ENCODE results near the gene C5orf47.

Gene C5orf47

GRCh38 chr5:174044466-174045254 lies 55.7 kb downstream of the C5orf47 start:
- DNase-seq (ENCODE audit: low read depth, low spot score): no peak

DNA sequence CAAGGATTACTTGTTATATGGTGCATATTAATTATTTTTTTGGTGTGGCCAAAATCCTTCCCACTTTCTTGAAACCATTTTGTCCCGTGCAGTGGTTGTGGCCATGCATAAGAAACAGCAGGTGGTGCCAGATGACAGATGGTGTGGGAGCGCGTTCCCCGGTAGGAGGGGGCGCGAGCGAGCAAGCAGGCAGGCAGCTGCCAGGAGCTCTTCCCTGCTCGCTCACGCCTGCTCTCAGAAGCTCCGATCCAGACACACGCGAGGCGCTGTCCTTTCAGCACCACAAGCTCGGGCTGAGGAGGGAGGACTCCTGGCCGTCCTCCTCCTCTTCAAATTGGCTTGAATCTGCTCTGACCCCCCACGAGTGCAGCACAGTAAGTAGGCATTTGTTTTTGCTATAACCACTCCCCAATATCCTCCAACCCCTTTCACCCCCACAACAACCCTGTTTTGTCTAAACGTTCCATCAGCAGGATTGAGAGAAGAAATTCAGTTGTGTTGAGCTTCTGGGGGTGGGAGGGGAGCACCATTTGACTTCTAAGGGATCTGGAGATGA lies 56.6 kb downstream of the C5orf47 start, which contains the start of gene NSG2:
Gene NSG2 (plus strand): TSS at position 237 of the 556 bp plus-strand sequence. CDS start 1,050 bp downstream, outside the sequence.
- DNase-seq (ENCODE audit: low read depth, low spot score): no peak

DNA sequence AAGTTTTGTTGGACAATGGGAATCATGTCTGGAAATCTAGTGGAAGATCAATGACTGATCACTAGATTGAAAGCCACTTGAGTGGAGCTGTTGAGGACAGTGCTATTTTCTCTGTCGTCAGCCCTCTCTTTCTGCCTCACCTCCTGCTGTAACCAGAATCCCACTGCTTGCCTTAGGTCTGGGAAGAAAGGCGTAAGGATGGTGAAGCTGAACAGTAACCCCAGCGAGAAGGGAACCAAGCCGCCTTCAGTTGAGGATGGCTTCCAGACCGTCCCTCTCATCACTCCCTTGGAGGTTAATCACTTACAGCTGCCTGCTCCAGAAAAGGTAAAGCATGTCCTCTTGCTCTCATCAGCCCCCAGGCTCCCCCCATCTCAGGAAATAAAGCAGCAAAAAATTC lies 57.6 kb downstream of the C5orf47 start:
- no peak for DNase-seq (ENCODE audit: low read depth, low spot score)

- DNase-seq (ENCODE audit: low read depth, low spot score): no peak
Measured at GRCh38 chr5:174047472-174048099, 58.6 kb downstream of the C5orf47 start.

DNA sequence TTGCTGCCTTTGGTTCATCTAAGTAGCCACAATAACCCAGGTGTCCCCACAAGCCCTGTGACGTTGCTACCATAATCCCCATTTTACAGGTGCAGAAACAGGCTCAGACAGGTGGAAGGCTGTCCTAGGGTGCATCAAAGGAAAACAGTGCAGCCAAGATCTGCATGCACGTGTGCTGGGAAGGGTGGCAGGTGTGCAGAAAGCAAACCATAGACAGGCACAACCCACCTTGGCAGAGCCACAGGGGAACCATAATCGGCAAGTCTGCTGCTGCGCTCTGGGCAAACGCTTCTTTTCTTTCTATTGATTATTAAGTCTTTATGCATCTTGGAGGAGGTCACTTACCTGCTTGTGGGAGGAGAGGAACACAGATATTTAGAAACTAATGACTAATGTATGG lies 63.7 kb downstream of the C5orf47 start:
- DNase-seq (ENCODE audit: low read depth, low spot score): no peak

DNA sequence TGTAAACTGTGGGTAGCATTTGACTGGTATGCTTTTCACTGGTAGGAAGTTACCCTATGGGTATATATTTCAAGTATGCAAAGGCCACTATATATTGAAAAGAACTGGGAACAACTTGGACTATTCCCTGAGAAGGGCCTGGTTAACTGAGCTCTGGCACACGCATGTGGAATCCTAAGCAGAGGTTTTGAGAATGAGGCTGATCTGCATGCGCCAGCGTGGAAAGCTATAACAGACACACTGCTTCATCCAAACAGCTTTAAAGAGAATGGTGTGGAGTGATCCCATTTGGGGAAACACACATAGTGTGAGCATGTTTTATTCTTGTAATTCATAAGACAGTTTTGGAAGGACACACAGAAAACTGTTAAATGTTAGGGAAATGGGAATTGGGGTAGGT lies 64.9 kb downstream of the C5orf47 start:
- no peak for DNase-seq (ENCODE audit: low read depth, low spot score)

Measured in activated CD4-positive, CD25-positive, alpha-beta regulatory T cell treated with anti-CD3 and anti-CD28 coated beads, Interleukin-2, amount 50 U/mL, for 16 hours (primary cell).